ENCODE results near the gene MIPOL1.
"Not testable (repeated sequence)": the region's sequence is repeated elsewhere in the genome, so short reads cannot be mapped to it uniquely, and the experiment has no call there.

Gene MIPOL1, protein sequence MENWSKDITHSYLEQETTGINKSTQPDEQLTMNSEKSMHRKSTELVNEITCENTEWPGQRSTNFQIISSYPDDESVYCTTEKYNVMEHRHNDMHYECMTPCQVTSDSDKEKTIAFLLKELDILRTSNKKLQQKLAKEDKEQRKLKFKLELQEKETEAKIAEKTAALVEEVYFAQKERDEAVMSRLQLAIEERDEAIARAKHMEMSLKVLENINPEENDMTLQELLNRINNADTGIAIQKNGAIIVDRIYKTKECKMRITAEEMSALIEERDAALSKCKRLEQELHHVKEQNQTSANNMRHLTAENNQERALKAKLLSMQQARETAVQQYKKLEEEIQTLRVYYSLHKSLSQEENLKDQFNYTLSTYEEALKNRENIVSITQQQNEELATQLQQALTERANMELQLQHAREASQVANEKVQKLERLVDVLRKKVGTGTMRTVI

DNA sequence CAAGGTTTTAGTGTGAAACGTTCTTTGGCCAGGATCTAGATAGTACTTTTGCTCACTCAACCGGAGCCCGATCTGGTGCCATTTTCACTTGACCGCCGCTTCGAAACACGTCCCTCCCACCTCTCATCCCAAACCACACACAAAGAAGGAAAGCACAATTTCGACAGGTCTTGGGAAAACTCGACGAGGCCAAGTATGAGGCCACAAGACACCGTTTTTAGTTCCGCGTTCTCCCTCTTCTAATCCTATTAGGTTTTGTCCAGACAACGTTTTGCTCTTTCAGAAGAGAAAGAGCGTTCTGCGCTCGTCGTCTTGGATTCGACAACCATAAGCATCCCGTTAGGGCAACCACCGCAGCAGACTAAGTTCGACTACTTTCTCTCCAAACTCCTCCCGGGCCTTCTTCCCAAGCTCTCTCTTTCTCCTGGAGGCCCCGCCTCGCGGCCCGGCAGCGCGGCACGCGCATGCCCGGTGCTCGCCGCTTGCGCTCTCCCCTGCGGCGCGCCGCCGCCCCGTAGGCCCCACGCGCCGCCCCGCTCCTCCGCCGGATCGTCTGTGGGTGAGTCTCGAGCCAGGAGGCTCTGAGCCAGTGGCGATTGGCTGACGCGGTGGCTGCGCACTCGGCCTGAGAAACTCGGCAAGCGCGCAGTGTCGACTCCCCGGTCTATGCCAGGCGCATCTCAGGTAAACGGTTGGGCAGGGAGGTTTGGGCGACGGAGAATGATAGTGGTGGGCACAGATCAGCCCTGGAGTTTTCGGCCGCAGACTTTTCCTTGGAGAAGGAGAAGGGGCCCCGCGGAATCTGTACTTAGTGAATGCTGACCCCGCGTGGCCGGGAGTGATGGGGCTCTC lies at the start of gene MIPOL1:
TSS of gene MIPOL1 (plus strand) at position 517 of the 852 bp plus-strand sequence. CDS start 49,952 bp downstream, outside the sequence.
- no peaks in the 10 kb centered on the region for H3K4me1 Mint-ChIP-seq
- ATAC-seq (peak; percentile 47), DNase-seq (ENCODE audit: low spot score in 2 of 2) (no peak)
- H3K36me3 Mint-ChIP-seq = no peaks in the 10 kb centered on the region
- peak within 1 kb of the TSS; percentile 18 for H3K4me3 Mint-ChIP-seq
- H3K27ac Mint-ChIP-seq = no peak within 1 kb of the TSS
- H3K9me3 Mint-ChIP-seq = peaks cover 7% of the 10 kb centered on the region

DNA sequence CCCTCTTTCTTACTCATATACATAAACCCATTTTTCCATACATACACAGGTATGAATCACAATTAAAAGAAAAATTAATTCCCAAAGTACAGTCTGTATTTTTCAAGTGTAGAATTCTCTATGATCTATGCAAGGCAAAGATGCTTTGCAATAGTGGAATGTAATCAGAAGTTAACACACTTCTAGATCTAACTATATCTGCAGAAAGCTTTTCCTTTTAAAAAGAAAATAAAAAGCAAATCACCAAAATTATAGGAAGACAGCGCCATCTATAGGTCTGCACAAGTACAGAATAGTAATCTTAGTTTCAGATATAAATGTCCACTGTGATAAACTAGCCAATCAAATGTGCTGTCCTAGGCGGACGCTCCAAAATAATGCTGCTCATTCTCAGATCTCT lies 47.3 kb upstream of the MIPOL1 start:
- Mint-ChIP-seq H3K27ac (no peak overlapping the region), H3K4me1 (no peaks in the 10 kb centered on the region), H3K36me3 (no peaks in the 10 kb centered on the region), H3K4me3 (no peak overlapping the region), H3K9me3 (peaks cover 20% of the 10 kb centered on the region)
- no peak for DNase-seq (ENCODE audit: low spot score in 2 of 2)
- ATAC-seq = no peak

DNA sequence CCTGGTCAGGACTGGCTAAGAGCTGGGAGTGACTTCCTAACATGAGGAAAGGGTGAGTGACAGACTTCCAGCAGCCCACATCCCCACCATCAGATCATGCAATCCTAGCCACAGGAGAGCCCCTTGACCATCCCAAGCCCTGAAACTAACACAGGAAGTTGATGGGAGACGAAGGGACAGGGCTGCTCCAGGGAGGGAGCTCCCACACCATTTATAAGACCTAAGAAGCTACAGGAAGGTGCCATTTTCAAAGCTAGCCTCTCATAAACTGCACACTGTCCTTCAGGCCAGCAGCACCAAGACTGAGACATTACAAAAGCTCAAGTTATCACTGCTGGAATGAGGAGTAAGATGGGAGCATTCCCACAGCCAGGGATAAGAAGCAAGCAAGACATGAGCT lies 44.7 kb upstream of the MIPOL1 start:
- no peak for ATAC-seq
- peaks cover 27% of the 10 kb centered on the region for H3K9me3 Mint-ChIP-seq
- no peaks in the 10 kb centered on the region for H3K36me3 Mint-ChIP-seq
- H3K4me3 Mint-ChIP-seq = no peak overlapping the region
- H3K4me1 Mint-ChIP-seq = no peaks in the 10 kb centered on the region
- H3K27ac Mint-ChIP-seq = no peak overlapping the region
- no peak for DNase-seq (ENCODE audit: low spot score in 2 of 2)

DNA sequence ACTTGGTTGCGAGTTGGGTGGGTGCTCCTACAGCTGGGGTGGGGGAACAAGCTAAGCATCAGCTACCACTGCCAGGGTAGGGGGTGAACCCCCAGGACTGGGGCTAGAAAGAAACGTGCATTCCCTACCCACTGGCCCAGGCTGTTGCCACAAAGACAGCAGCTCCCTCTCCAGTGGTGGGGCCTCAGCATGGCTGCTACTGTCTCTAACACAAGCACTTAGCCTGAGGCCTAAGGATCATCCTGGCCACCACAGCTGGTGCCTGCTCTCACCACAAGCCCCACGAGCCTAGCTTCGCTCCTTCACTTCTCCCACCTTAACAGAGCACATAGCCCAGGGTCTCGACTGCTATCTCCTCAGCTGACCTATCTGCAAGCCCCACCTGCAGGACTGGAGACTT lies 44.3 kb upstream of the MIPOL1 start:
- peaks cover 27% of the 10 kb centered on the region for H3K9me3 Mint-ChIP-seq
- ATAC-seq (no peak), DNase-seq (ENCODE audit: low spot score in 2 of 2) (no peak)
- no peak overlapping the region for H3K27ac Mint-ChIP-seq
- H3K4me3 Mint-ChIP-seq = no peak overlapping the region
- H3K4me1 Mint-ChIP-seq = no peaks in the 10 kb centered on the region
- no peaks in the 10 kb centered on the region for H3K36me3 Mint-ChIP-seq

DNA sequence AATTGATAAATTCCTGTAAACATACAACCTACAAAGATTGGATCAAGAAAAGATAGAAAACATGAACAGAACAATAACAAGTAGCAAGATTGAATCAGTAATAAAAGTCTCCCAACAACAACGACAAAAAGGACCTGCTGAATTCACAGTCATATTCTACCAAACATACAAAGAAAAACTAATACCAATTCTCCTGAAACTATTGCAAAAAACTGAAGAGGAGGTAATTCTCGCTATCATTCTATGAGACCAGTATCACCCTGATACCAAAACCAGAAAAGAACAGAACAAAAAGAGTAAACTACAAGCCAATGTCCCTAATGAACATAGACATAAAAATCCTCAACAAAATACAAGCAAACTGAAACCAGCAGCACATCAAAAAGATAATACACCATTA lies 39.8 kb upstream of the MIPOL1 start:
- Mint-ChIP-seq H3K27ac (no peak overlapping the region), H3K36me3 (no peaks in the 10 kb centered on the region), H3K4me3 (no peak overlapping the region), H3K4me1 (no peaks in the 10 kb centered on the region), H3K9me3 (peaks cover 29% of the 10 kb centered on the region)
- no peak for ATAC-seq
- no peak for DNase-seq (ENCODE audit: low spot score in 2 of 2)

DNA sequence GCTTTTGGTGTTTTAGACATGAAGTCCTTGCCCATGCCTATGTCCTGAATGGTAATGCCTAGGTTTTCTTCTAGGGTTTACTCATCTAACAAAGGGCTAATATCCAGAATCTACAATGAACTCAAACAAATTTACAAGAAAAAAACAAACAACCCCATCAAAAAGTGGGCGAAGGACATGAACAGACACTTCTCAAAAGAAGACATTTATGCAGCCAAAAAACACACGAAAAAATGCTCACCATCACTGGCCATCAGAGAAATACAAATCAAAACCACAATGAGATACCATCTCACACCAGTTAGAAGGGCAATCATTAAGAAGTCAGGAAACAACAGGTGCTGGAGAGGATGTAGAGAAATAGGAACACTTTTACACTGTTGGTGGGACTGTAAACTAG lies 35.4 kb upstream of the MIPOL1 start:
- not testable (repeated sequence) for H3K36me3 Mint-ChIP-seq; DNase-seq (ENCODE audit: low spot score in 2 of 2); ATAC-seq; H3K4me1 Mint-ChIP-seq; H3K4me3 Mint-ChIP-seq; H3K27ac Mint-ChIP-seq
- peaks cover 15% of the 10 kb centered on the region for H3K9me3 Mint-ChIP-seq

DNA sequence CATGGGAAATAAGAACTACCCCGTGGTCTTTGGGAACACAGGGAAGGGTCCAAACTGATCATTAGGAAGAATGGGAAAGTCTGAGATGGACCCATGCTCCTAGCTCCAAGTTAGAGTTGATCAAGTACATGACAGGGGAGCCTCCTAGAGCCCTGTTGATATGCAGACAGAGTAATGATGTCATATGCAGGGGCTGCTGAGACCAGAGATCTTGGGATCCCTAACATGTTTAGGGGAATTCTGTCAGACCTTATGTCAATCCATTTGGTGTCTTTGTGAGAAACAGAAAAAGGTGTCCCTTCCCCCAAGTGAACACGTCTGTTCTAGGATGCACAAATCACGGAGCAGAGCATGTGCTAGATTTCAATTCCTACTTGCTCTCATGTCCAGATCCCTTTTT lies 31.9 kb upstream of the MIPOL1 start:
- Mint-ChIP-seq H3K4me1 (no peaks in the 10 kb centered on the region), H3K27ac (no peak overlapping the region), H3K36me3 (no peaks in the 10 kb centered on the region), H3K4me3 (no peak overlapping the region), H3K9me3 (peaks cover 15% of the 10 kb centered on the region)
- DNase-seq (ENCODE audit: low spot score in 2 of 2) = no peak
- no peak for ATAC-seq

DNA sequence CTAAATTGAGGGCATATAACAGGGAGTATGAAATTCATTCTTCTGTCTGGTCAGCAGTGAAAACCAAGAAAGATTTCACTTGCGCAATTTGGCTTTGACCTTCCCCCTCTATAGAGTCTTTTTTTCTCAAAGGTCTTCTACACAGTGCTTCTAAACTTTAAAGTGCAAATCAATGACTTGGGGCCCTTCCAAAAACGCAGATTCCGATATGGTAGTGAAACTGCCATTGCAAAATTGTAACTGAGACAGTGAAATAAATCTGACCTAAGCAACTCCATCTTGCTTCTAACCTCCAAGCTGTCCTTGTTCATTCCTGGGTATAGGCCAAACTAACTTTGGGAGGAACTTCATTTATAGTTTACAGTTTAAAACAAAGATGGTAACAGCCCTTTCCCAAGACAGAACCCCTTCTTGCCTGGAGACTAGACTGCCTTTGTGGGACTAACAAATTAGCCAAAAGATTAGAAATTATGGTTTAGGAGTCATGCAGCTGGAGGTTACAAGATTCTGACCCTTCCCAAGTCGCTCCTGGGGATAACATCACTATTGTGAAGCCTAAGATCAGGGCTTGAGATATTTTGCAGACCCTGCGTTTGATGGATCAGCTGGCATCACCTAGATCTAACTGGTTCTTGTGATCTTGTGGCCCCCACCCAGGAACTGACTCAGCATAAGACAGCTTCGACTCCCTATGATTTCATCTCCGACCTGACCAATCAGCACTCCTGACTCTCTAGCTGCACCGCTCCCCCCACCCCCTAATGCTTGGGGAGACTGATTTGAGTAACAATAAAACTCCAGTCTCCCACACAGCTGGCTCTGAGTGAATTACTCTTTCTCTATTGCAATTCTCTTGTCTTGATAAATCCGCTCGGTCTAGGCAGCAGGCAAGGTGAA lies 30.3 kb upstream of the MIPOL1 start:
- no peak overlapping the region for H3K4me3 Mint-ChIP-seq
- H3K4me1 Mint-ChIP-seq = no peaks in the 10 kb centered on the region
- peaks cover 9% of the 10 kb centered on the region for H3K9me3 Mint-ChIP-seq
- no peaks in the 10 kb centered on the region for H3K36me3 Mint-ChIP-seq
- DNase-seq (ENCODE audit: low spot score in 2 of 2) (no peak), ATAC-seq (no peak)
- no peak overlapping the region for H3K27ac Mint-ChIP-seq

DNA sequence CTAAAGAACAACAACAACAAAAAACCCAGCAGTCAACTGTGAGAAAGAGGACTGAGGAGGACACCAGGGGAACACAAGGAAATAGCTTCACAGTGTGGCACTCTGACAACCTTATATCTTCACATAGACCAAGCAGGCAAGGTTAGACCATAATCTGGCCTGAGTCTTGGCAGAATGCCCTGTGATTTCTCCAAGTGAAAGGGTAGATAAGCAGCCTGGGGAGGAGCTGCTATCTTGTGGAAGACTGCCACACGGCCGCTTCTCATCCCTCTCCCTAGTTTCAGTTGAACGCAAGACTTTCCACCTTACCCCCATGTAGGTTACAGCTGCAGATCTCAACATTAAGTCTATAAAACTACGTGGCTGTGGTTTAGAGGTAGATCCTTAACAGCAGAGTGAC lies 29.0 kb upstream of the MIPOL1 start:
- Mint-ChIP-seq H3K27ac (no peak overlapping the region), H3K4me1 (no peaks in the 10 kb centered on the region), H3K9me3 (peaks cover 9% of the 10 kb centered on the region), H3K4me3 (no peak overlapping the region), H3K36me3 (no peaks in the 10 kb centered on the region)
- DNase-seq (ENCODE audit: low spot score in 2 of 2) = no peak
- ATAC-seq = no peak

DNA sequence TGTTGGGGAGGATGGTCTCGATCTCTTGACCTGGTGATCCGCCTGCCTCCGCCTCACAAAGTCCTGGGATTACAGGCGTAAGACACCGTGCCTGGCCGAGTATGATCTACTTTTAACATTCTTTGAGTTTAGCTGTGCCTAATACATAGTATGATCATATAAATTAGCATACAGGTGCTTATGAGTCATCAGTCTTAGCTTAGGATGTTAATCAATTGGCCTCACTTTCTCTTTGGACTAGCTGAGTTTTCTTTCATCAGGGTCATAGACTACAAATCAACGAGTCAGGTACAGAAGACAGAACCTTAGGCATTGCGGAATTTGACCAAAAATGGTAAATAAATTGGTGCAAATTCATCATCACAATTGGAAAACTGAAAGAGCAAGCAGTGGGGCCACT lies 27.5 kb upstream of the MIPOL1 start:
- no peak overlapping the region for H3K4me3 Mint-ChIP-seq
- no peaks in the 10 kb centered on the region for H3K4me1 Mint-ChIP-seq
- DNase-seq (ENCODE audit: low spot score in 2 of 2) (no peak), ATAC-seq (no peak)
- H3K36me3 Mint-ChIP-seq = no peaks in the 10 kb centered on the region
- H3K9me3 Mint-ChIP-seq = peaks cover 9% of the 10 kb centered on the region
- H3K27ac Mint-ChIP-seq = no peak overlapping the region

DNA sequence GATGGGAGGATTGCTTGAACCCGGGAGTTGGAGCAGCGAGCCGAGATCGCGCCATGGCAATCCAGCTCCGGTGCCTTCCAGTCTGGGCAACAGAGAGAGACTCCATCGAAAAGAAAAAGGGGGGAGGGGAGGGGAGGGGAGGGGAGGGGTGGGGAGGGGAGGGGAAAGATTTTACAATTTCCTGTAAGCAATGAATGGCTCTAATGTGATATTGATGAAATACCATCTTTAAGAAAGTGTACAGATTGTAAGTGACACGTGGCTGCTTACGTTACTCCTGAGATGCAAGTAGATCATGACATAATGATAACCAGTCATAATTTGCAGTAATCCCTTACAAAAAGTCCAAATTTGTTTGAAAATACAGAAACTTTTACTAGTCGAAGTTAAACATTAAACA lies 26.7 kb upstream of the MIPOL1 start:
- DNase-seq (ENCODE audit: low spot score in 2 of 2) = no peak
- peaks cover 9% of the 10 kb centered on the region for H3K9me3 Mint-ChIP-seq
- no peak for ATAC-seq
- H3K27ac Mint-ChIP-seq = no peak overlapping the region
- H3K36me3 Mint-ChIP-seq = no peaks in the 10 kb centered on the region
- H3K4me3 Mint-ChIP-seq = no peak overlapping the region
- no peaks in the 10 kb centered on the region for H3K4me1 Mint-ChIP-seq

DNA sequence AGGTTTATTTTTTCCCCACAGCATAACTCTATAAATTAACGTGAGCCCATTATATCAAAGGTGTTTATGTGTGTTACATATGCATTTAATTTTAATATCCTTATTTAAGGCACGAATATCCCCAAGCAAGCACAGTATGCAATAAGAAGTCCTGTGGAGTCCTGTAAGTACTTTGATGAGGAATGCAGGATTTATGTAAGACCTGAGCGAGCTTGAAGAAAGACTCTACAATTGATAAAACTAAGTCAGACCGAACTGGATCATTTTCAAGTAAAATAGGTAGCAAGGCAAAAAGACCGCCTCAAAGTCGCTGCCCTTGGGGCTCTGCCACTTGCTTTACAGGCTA lies 26.1 kb upstream of the MIPOL1 start:
- H3K27ac Mint-ChIP-seq = no peak overlapping the region
- ATAC-seq (no peak), DNase-seq (ENCODE audit: low spot score in 2 of 2) (no peak)
- H3K4me1 Mint-ChIP-seq = no peaks in the 10 kb centered on the region
- no peaks in the 10 kb centered on the region for H3K36me3 Mint-ChIP-seq
- H3K4me3 Mint-ChIP-seq = no peak overlapping the region
- peaks cover 10% of the 10 kb centered on the region for H3K9me3 Mint-ChIP-seq

DNA sequence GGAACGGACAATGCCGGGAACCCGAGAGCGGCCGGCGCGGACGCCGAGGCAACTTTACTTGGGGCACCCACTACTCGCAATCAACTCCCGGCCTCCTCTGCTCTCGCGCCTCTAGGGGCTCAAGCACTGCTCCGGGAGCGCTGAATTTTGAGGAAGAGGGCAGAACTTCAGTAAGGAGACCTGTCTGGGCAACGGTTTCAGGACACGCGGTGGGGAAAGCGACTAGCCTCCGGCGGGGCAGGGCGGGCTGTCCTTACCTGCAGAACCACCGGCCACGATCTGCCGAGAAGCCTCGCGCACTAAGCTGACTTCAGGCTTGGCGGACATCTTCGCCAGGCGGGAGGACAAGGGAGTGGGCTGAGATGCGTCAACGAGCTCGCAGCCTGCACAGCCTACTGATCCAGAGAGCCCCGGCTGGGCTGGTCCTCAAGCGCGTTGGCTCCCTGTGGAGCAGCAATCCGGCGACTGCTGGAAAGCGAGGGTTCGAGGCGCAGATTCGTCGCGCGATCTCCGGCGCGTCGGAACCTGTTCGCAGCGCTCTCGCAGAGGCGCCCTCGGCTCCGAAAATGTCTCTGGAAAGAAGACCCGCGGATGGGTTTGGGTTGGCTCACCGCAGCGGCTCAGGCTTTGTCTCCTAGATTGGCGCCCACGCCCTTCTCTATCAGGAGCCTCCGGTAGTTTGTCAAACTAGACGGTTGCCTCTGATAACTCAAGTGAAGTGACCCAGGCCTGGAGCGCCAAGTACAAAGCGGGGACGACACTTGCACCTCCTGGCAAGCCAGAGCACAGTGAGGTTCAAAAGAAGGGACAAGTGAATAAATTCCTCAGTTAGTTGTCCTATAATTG lies 25.5 kb upstream of the MIPOL1 start, which contains the start of gene SLC25A21:
TSS of gene SLC25A21 (minus strand) at position 583 of the 846 bp plus-strand sequence.
- Mint-ChIP-seq H3K9me3 (peaks cover 13% of the 10 kb centered on the region), H3K27ac (no peak within 1 kb of the TSS), H3K36me3 (no peaks in the 10 kb centered on the region), H3K4me1 (no peaks in the 10 kb centered on the region), H3K4me3 (no peak within 1 kb of the TSS)
- DNase-seq (ENCODE audit: low spot score in 2 of 2) (no peak), ATAC-seq (peak; percentile 26)

DNA sequence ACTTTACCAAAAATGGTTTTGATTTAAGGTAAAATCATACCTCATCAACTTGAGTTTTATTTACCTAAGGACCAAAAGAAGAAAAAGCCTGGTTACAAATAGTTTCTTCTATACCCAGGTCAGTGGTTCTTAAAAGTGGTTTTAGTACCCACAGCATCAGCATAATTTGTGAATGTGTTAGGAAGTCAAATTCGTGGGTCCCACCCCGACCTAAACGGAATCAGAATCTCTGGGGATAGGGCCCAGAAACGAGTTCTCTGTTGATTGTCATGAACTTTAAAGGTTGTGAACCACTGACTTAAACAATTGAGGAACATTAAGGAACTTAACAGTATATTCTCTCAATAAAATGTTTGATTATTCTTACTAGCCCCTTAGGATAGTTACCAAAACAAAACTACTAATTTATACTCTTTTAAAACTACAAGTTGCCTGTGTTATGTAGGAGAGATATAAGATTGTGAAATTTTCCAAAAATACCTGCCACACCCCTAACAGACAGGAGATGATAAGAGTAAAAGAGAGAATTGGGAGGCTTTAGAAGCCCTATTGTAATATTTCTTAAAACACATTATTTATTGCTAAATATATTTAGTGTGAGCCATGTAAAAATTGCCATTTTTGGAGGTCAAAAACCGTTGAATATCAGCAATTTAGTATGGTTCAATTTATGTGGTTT lies 24.7 kb upstream of the MIPOL1 start:
- Mint-ChIP-seq H3K27ac (no peak overlapping the region), H3K36me3 (no peaks in the 10 kb centered on the region), H3K9me3 (peaks cover 9% of the 10 kb centered on the region), H3K4me3 (no peak overlapping the region), H3K4me1 (no peaks in the 10 kb centered on the region)
- DNase-seq (ENCODE audit: low spot score in 2 of 2) = no peak
- no peak for ATAC-seq
